ENCODE data around the gene CEP152.

DNA sequence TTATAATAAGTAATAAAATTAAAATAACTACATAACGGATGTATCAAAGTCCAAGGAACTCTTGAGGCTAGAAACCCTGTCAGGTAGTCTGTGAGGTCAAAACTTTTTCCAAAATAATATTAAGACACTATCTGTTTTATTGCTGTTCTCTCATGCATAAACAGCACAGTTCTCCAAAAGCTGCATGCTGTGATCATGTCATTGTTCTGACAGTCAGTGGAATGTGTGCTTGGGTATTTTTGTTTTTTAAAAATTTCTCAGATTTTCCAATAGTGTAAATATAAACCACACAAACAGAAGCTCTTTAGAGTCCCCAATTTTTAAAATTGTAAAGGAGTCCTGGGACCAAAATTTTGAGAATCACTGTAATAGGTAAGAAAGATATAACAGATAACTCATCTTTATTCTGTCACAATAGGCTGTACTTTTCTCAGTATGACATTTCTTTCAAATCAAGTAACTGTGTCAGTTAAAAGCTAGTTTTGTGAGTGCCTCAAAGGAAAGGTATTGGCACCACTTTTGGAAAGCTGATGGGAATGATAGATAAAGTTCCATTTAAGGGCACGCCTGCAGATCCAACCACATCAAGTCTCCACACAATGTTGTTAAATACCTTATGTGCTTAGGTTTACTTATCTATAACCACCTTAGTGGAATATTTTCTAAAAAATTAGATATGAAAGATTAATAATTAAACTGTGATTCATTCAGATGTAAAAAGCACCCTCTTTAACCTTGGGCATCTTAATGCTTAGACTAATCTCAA, 49.3 kb downstream of the CEP152 start:
- TF ChIP-seq, protein P1, sequence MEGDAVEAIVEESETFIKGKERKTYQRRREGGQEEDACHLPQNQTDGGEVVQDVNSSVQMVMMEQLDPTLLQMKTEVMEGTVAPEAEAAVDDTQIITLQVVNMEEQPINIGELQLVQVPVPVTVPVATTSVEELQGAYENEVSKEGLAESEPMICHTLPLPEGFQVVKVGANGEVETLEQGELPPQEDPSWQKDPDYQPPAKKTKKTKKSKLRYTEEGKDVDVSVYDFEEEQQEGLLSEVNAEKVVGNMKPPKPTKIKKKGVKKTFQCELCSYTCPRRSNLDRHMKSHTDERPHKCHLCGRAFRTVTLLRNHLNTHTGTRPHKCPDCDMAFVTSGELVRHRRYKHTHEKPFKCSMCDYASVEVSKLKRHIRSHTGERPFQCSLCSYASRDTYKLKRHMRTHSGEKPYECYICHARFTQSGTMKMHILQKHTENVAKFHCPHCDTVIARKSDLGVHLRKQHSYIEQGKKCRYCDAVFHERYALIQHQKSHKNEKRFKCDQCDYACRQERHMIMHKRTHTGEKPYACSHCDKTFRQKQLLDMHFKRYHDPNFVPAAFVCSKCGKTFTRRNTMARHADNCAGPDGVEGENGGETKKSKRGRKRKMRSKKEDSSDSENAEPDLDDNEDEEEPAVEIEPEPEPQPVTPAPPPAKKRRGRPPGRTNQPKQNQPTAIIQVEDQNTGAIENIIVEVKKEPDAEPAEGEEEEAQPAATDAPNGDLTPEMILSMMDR (IDR thresholded peaks at IDR 0.05), result no peak
- no peak for TF ChIP-seq EZH2 (IDR thresholded peaks at IDR 0.05; ENCODE audit: borderline replicate concordance, insufficient read depth, low read depth, low read length, poor library complexity, severe bottlenecking)

Data from B cell (primary cell).